GOT3 (cell line): ENCODE results near the gene B4GALT2.

ENCODE experiments used
- DNase-seq: peaks from one replicate; lab custom pipeline; 2025; ENCODE audit warnings: mixed read lengths; lab: John Stamatoyannopoulos, UW

The B4GALT2 gene

DNA sequence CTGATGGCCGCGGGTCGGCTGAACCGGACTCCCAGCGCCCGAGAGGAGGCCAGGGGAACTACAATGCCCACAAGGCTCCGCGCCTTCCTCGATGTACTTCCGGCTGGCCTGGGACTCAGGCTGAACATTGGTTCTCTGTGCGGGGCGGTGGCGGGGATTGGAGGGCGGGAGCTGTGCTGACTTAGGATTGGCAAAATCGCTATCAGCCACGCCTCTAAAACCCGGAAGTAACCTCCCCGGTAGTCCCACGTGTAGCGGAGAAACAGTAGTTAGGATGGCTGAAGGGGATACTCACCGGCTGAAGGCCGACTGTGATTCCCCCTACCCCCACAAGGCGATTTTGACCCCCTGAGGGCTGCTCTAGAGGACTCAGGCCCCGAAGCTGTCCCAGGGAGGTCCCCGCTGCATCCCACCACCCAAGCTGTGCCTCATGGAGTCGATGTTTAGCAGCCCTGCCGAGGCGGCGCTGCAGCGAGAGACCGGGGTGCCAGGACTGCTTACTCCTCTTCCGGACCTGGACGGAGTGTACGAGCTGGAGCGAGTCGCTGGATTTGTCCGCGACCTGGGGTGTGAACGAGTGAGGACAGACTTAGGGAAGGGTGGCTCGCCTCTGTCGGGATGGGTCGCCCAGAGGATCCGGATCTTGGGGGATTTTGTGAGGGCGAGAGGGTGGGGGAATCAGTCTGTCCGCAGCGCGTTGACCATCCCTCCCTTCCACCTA is 9.1 kb upstream of the B4GALT2 start, which contains the start of gene DPH2:
DPH2 (plus strand) TSS at position 265 of the 721 bp plus-strand sequence; CDS start at position 431, 166 bp downstream.
- DNase-seq, result peak; percentile 76

DNA sequence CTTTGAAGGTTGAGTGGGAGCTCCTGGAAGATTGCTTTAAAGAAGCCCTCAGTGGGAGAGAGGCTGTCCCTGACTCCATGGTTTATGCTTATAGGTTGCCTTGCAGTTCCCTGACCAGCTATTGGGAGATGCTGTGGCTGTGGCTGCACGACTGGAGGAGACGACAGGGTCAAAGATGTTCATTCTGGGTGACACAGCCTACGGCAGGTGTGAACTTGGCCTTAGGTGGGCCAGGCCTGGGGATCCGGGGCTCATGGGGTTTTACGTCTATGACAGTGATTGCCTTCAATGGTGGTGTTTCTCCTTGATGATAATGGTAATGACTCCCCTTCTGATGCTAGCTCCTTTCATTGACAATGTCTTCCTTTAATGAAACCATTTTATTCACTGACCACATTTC is 8.5 kb upstream of the B4GALT2 start:
- no peak for DNase-seq

GRCh38 chr1:43970911-43971310 is 8.1 kb upstream of the B4GALT2 start:
- DNase-seq, result no peak

GRCh38 chr1:43971336-43971980 is 7.6 kb upstream of the B4GALT2 start:
- DNase-seq, result no peak

DNA sequence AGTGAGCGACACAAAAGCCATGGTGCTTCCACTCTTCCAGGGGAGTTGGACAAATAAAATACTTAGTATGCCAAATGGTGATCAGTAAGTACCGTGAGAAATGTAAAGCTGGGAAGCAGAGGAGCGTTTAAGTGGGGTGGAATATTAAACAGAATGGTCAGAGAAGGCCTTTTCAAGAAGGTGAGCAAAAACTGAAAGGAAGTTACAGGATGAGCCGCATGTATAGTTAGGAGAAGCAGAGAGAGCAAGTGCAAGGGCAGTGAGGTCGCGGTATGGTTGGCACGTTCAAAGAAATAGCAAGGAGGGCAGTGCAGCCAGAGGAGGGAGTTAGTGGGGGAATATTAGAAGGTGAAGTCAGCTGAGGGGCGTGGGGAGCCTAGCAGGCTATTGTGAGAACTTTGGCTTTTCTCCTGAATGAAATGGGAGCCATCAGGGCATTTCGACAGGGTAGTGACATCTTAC is 5.0 kb upstream of the B4GALT2 start:
- DNase-seq, result no peak

DNA sequence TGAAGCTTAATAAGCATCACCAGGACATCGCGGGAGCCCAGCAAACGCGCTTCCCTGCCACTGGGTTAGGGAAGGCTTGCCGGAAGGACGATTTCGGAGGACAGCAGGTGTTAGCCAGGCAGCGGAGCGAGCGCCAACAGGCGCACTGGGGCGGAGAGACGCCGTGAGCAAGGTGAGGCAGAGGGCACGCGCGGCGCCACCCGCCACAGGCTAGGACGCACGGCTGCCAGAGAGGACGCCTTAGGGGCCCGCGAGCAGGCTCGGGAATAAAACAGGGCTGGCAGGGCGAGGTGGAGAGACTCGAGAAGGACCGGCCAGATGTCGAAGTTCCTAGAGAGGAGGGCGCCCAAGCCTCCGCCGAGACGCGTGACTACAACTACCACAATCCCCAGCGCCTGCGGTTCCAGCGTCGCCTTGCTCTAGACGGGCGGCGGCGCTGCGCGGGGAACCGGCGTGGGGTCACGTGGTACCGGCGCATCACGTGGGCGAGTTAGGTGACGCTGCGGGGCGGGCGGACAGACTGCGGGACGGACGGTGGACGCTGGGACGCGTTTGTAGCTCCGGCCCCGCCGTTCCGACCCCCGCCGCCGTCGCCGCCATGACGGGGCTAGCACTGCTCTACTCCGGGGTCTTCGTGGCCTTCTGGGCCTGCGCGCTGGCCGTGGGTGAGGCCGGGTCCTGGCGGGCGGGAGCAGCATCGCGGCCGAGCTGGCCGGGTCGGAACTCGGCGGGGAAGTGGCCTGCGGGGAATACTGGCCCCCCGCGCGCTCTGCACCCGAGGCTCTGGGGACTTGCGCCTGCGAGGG is 4.4 kb upstream of the B4GALT2 start, which contains the start of gene ATP6V0B:
ATP6V0B (plus strand) TSS at position 518 of the 806 bp plus-strand sequence; CDS start at position 599, 81 bp downstream.
- peak; percentile 71 for DNase-seq

DNA sequence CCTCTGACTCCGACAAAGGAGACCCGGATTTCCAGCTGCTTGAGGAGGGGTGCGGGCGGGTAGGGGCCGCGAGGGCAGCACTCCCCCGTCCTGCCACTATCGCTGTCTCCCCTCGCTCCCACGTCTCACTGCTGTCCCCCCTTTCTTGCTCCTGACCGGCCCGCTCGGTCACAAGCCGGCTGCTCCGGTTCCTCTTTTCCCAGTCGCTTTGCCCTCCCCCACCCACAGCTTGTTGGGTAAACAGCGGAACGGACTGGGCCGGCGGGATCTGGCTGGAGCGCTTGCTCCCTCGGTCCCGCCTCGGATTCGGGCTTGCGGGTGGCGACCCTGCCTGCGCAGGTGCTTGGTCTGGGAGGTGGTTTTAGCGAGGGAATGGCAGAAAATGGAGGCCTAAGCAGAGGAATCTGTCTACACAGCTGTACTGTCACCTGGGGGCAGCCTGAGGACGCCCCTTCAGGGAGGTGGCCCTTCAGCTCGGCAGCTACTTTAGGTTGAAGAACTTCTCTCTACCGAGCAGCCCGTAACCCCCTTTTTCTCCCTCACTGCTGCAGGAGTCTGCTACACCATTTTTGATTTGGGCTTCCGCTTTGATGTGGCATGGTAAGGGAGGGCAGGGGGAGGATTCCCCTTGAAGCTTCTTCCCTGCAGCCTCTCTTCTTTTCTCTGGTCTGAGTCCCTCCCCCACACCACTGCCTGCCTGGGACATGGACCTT is 3.6 kb upstream of the B4GALT2 start:
- DNase-seq, result no peak

DNA sequence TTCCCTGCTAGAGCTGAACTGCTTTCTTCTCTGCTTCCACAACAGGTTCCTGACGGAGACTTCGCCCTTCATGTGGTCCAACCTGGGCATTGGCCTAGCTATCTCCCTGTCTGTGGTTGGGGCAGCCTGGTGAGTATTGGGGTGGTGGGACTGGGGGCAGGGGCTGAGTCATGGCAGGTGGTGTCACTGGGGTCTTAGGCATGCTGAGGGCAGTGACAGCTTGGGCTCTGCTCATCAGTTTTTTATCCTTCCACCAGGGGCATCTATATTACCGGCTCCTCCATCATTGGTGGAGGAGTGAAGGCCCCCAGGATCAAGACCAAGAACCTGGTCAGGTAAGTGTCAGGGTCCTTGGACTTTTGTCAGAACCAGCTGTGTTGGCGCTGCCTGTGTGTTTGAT is 3.0 kb upstream of the B4GALT2 start:
- DNase-seq, result no peak

DNA sequence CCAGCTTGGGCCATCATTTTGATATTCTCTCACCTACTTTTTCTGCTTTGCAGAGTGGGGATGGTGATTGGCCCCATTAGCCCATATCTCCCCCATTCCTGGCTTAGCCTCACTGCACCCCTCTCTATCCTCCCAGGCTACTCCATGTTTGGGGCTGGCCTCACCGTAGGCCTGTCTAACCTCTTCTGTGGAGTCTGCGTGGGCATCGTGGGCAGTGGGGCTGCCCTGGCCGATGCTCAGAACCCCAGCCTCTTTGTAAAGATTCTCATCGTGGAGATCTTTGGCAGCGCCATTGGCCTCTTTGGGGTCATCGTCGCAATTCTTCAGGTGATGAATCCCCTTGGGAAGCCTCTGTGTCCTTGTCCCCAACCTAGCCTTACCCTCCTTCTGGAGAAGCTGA is 2.1 kb upstream of the B4GALT2 start:
- no peak for DNase-seq

DNA sequence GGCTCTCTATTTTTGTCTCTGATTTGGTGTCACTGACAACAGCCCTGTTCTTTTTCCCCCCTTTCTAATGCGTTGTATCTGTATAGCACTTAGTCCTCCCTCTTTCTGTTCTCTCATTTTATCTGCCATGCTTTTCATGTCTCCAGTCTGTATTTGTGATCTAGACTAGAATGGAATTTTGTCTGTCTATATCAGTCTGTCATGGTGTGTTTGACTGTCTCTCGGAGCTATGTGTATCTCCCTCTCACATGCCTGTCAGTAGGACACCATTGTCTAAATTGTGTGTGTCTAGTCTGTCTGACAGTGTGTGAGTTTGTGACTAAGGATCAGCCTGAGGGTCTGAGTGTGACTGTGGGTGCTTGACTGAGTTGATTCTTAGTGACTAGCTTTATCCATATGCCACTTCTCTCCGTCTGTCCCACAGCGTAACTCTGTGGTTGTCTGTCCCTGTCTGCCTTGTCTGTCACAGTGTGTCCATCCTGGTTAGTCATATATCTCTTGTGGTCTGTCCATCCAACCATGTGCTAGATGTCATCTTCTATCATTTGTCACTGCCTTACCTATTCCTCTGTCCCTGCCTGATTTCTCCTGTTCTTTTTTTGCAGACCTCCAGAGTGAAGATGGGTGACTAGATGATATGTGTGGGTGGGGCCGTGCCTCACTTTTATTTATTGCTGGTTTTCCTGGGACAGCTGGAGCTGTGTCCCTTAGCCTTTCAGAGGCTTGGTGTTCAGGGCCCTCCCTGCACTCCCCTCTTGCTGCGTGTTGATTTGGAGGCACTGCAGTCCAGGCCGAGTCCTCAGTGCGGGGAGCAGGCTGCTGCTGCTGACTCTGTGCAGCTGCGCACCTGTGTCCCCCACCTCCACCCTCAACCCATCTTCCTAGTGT is 1.4 kb upstream of the B4GALT2 start:
- no peak for DNase-seq

DNA sequence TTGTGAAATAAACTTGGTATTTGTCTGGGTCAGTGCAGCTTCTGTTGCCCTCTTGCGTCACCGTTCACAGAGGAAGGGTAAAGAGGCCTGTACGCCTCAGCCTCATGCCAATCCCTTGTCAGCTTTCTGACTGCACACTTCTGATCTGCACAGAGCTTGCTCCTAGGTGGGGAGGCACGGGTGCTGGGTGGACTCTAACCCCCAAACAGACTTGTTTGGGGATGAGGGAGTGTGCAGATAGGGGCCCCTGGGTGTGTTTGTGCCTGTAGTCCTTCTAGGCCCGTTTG is 803 bp upstream of the B4GALT2 start:
- no peak for DNase-seq

DNA sequence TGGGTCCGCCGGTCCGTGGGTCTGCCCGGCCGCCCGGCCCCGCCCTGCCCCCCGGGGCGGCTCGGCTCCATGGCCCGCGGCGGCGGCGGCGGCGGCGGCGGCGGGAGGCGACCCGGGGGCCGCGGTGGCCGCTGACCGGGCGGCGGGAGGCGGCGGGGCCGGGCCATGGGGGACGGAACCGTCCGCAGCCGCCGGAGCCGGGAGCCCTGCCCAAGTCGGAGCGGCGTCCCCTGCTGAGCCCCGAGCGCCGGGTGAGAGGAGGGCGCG is 184 bp downstream of the B4GALT2 start:
- no peak for DNase-seq

- DNase-seq, result no peak
These were observed 681 bp downstream of the B4GALT2 start for GRCh38 chr1:43979528-43980254.

DNA sequence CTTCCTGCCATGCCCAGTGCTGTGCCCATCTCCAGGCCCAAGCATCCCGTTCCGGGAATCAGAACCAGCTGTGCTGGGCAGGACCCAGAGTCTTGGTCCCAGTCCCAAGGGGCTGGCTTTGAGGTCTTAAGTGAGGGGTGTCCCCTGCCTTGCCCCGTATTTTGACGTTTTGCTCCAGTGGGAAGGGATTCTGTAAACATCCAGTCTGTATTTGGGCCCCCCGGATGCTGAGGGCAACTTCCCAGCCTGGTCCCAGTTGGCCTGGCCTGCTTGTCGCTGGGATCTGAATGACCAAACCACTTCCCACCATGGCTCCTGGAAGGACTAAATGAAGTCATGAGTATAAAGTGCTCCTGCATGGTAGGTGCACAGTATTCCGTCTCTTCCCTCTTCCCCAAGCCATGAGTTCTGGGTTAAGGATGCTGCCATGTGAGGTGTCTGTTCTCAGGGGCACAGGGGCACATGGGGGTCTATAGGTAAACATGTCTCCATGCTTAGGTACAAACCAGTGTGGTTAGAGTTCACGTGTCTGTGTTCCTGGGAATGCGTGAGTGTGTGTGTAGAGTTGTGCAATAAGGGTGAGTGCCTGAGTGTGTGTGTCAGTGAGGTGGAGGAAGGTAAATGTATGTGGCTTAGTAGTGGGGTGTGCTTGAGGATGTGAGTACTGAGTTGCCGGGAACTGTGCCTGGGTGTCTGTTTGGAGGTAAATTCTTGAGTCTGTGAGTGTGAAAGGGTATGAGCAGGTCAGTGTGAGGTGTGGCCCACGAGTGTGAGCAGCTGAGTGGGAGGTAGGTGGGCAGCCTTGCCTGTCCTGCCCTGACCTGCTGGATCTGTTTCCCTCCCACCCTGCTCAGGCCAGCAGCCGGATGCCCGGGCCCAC is 1.5 kb downstream of the B4GALT2 start:
- DNase-seq, result no peak

GRCh38 chr1:43981135-43981491 is 2.1 kb downstream of the B4GALT2 start:
- DNase-seq, result no peak

DNA sequence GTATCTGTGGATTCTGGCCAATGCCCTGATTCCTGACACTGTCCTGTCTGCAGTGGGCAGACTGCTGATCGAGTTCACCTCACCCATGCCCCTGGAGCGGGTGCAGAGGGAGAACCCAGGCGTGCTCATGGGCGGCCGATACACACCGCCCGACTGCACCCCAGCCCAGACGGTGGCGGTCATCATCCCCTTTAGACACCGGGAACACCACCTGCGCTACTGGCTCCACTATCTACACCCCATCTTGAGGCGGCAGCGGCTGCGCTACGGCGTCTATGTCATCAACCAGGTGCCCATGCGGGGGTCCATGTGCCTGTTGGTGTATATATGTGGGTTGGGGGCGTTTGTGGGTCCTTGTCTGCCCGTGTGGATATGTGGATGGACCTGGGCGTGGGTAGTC is 2.6 kb downstream of the B4GALT2 start:
- no peak for DNase-seq

GRCh38 chr1:43982241-43982640 is 3.2 kb downstream of the B4GALT2 start:
- DNase-seq, result no peak

DNA sequence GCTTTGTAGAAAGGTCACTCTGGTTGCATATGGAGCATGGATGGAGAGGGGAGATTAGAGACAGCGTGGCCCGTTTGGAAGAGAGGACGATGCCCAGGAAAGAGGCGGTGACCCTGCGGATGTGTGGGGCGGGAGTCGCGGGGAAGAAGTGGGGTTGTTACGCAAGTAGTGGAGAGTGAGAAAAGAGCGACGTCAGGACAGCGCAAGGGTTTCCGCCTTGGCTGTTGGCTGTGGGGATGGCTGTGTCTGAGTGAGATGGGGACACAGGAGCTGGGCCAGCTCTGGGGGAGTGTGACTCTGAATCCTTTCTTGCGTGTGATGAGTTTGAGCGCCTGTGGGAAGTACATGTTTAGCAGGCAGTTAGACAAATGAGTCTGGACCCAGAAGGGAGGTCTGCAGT is 3.8 kb downstream of the B4GALT2 start:
- DNase-seq, result no peak

- DNase-seq, result no peak
These were observed 4.4 kb downstream of the B4GALT2 start for GRCh38 chr1:43983253-43983899.
